NB4 (cell line): ENCODE data around the gene DOCK3.

Experiments used
- POLR2A ChIP-seq: IDR thresholded peaks from 2 replicates; pipeline ENCODE4 v1.6.1; 2011; ENCODE audit warnings: mild to moderate bottlenecking; ENCODE audit not compliant: insufficient read length; ENCODE audit errors: extremely low read depth
- TF ChIP-seq, protein P1 (sequence below): IDR thresholded peaks from one replicate; pipeline ENCODE4 v1.5.1; 2012; ENCODE audit warnings: low read depth, low read length
- TF ChIP-seq, protein P2 (sequence below): IDR thresholded peaks from 2 replicates; pipeline ENCODE4 v1.6.1; 2011; ENCODE audit warnings: low read depth, low read length

DNA sequence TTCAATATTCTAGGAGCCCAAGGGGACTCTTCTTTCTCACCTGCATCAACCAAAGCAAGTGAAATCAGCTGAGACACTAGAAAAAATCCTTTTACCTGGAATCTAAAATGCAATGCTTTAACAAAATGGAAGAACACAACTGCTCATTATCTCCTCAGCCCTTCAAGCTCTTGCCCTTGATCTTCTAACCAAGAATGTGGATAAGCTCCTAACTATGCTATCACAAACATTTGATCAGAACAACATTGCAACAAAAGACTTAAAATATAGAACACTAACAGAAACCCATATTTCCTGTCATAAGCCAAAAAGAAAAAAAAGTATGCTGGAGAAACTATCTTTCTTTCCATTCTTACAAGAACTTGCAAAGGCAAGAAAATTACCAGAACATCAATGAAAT lies 728.9 kb downstream of the DOCK3 start:
- TF ChIP-seq, protein P1, sequence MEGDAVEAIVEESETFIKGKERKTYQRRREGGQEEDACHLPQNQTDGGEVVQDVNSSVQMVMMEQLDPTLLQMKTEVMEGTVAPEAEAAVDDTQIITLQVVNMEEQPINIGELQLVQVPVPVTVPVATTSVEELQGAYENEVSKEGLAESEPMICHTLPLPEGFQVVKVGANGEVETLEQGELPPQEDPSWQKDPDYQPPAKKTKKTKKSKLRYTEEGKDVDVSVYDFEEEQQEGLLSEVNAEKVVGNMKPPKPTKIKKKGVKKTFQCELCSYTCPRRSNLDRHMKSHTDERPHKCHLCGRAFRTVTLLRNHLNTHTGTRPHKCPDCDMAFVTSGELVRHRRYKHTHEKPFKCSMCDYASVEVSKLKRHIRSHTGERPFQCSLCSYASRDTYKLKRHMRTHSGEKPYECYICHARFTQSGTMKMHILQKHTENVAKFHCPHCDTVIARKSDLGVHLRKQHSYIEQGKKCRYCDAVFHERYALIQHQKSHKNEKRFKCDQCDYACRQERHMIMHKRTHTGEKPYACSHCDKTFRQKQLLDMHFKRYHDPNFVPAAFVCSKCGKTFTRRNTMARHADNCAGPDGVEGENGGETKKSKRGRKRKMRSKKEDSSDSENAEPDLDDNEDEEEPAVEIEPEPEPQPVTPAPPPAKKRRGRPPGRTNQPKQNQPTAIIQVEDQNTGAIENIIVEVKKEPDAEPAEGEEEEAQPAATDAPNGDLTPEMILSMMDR = no peak
- TF ChIP-seq POLR2A = no peak
- TF ChIP-seq, protein P2, sequence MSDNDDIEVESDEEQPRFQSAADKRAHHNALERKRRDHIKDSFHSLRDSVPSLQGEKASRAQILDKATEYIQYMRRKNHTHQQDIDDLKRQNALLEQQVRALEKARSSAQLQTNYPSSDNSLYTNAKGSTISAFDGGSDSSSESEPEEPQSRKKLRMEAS = no peak
